GM23248 (cell line): ENCODE measurements around the gene ZNF311. TPM values are rescaled to one million over a fixed set of nuclear protein-coding genes. Genes with fewer than 3 reads are reported as not detected.
"Not testable (repeated sequence)": the region's sequence is repeated elsewhere in the genome, so short reads cannot be mapped to it uniquely, and the experiment has no call there.

Source experiments
- DNase-seq: peaks from one replicate; pipeline ENCODE4 v3.0.0-alpha.2; 2015
- H2AFZ ChIP-seq: fragments of 200-600 bp; sonication (generic); 2 replicates; pipeline ENCODE4 v1.6.1; 2016; ENCODE audit warnings: antibody characterized with exemption
- H3F3A ChIP-seq: fragments of 200-600 bp; sonication (generic); 2 replicates; pipeline ENCODE4 v1.6.1; 2016; ENCODE audit warnings: mild to moderate bottlenecking, antibody characterized with exemption, mixed run types; ENCODE audit not compliant: insufficient read depth
- H3K27ac ChIP-seq: fragments of 200-600 bp; sonication (generic); 2 replicates; pipeline ENCODE4 v1.5.1; 2016; ENCODE audit warnings: mild to moderate bottlenecking
- H3K27me3 ChIP-seq: fragments of 200-600 bp; sonication (generic); replicated peaks from 2 replicates; pipeline ENCODE4 v1.6.1; 2016; ENCODE audit warnings: mild to moderate bottlenecking; ENCODE audit not compliant: insufficient read depth
- H3K36me3 ChIP-seq: fragments of 200-600 bp; sonication (generic); 2 replicates; pipeline ENCODE4 v1.6.1; 2016; ENCODE audit warnings: low read depth, mild to moderate bottlenecking
- H3K4me1 ChIP-seq: fragments of 200-600 bp; sonication (generic); 2 replicates; pipeline ENCODE4 v1.6.1; 2016; ENCODE audit warnings: mild to moderate bottlenecking; ENCODE audit not compliant: insufficient read depth
- H3K4me2 ChIP-seq: fragments of 200-600 bp; sonication (generic); one replicate; pipeline ENCODE4 v1.6.1; 2016; ENCODE audit warnings: mild to moderate bottlenecking; ENCODE audit not compliant: unreplicated experiment
- H3K4me3 ChIP-seq: fragments of 200-600 bp; sonication (generic); 2 replicates; pipeline ENCODE4 v1.5.1; 2016; ENCODE audit warnings: mild to moderate bottlenecking
- H3K79me2 ChIP-seq: fragments of 200-600 bp; sonication (generic); 2 replicates; pipeline ENCODE4 v1.6.1; 2016; ENCODE audit warnings: mild to moderate bottlenecking; ENCODE audit not compliant: insufficient read depth
- H3K9ac ChIP-seq: fragments of 200-600 bp; sonication (generic); 2 replicates; pipeline ENCODE4 v1.6.1; 2016; ENCODE audit warnings: mild to moderate bottlenecking
- H3K9me2 ChIP-seq: fragments of 200-600 bp; sonication (generic); 2 replicates; pipeline ENCODE4 v1.6.1; 2016; ENCODE audit warnings: mixed run types, mild to moderate bottlenecking, moderate library complexity; ENCODE audit not compliant: insufficient read depth
- H3K9me3 ChIP-seq: fragments of 200-600 bp; sonication (generic); one replicate; pipeline ENCODE4 v1.6.1; 2017; ENCODE audit warnings: low read depth
- H4K20me1 ChIP-seq: fragments of 200-600 bp; sonication (generic); 2 replicates; pipeline ENCODE4 v1.6.0; 2016; ENCODE audit not compliant: insufficient read depth
- EZH2 ChIP-seq: fragments of 200-600 bp; sonication (generic); IDR thresholded peaks from 2 replicates; pipeline ENCODE4 v1.6.1; 2018; ENCODE audit warnings: antibody characterized with exemption, mild to moderate bottlenecking; ENCODE audit not compliant: insufficient read depth, poor library complexity, severe bottlenecking
- EZH2phosphoT487 ChIP-seq: fragments of 200-600 bp; sonication (generic); IDR thresholded peaks from 2 replicates; pipeline ENCODE4 v1.6.1; 2018; ENCODE audit warnings: antibody characterized with exemption, moderate library complexity, mild to moderate bottlenecking, low read depth; ENCODE audit not compliant: insufficient read depth
- WGBS, 2 experiments: methylation state at CpG; one replicate each; pipeline ENCODE4 v1.1.6; 2015 to 2017; ENCODE audit warnings: low lambda C conversion rate in 2 of 2, low coverage in 1 of 2; ENCODE audit errors: missing lambda C conversion rate in 2 of 2; 5-methylcytosine and 5-hydroxymethylcytosine counted together
- in situ Hi-C: fragments of 300-500 bp; cut with MboI; formaldehyde crosslinking; loops from 2 replicates; pipeline ENCODE4 v1.15.0; 2020
- polyA plus RNA-seq: library from polyadenylated mRNA; unstranded; fragments of >200 nt; fragmentation: Nextera tagmentation; extraction: Ambion mirVana; gene quantifications from 2 replicates; pipeline ENCODE4 v1.2.1, GENCODE V29; 2016
- total RNA-seq: library from RNA; depleted of rRNA; stranded (reverse); fragments of >200 nt; shearing (Covaris generic); gene quantifications from 2 replicates; pipeline ENCODE4 v1.2.3, GENCODE V29; 2014

The ZNF311 gene
- total and polyA plus RNA-seq, 2 experiments from 2014 or later, result 0.54 to 0.93 TPM

- no peak overlapping the region for H2AFZ ChIP-seq
- H3K4me3 ChIP-seq, result no peak overlapping the region
- no peaks in the 10 kb centered on the region for H3K9me2 ChIP-seq
- in situ Hi-C loops, result no loop called here
- H4K20me1 ChIP-seq, result no peaks in the 10 kb centered on the region
- no peaks in the 10 kb centered on the region for H3K9me3 ChIP-seq
- H3K27me3 ChIP-seq, result no peaks in the 10 kb centered on the region
- no peaks in the 10 kb centered on the region for H3K4me1 ChIP-seq
- H3F3A ChIP-seq, result no peaks in the 10 kb centered on the region
- DNase-seq, result no peak
- H3K4me2 ChIP-seq, result no peak overlapping the region
- H3K79me2 ChIP-seq, result no peaks in the 10 kb centered on the region
- no peaks in the 10 kb centered on the region for H3K36me3 ChIP-seq
- no peak overlapping the region for H3K9ac ChIP-seq
- no peak overlapping the region for H3K27ac ChIP-seq
- TF ChIP-seq EZH2 (no peak), EZH2phosphoT487 (no peak)
- WGBS, 2 experiments, result 61 to 63% methylated on average over 4 of the region's 4 CpGs
These were observed 44.1 kb downstream of the ZNF311 start for GRCh38 chr6:28960846-28961500.

GRCh38 chr6:28958561-28959243, 46.4 kb downstream of the ZNF311 start:
- WGBS, 2 experiments, result 56 to 58% methylated on average over 13 of the region's 13 CpGs
- in situ Hi-C loops, DNase-seq: not testable (repeated sequence)

DNA sequence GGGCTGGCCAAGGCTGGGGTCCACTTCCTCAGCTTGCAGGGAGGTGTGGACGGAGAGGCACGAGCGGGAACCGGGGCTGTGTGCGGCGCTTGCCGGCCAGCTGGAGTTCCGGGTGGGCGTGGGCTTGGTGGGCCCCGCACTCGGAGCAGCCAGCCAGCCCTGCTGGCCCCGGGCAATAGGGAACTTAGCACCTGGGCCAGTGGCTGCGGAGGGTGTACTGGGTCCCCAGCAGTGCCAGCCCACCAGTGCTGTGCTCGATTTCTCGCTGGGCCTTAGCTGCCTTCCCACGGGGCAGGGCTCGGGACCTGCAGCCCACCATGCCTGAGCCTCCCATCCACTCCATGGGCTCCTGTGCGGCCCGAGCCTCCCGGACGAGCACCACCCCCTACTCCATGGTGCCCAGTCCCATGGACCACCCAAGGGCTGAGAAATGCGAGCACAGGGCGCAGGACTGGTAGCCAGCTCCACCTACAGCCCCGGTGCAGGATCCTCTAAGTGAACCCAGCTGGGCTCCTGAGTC, 47.3 kb downstream of the ZNF311 start:
- DNase-seq, H3F3A ChIP-seq, H3K4me3 ChIP-seq, H3K4me1 ChIP-seq, in situ Hi-C loops, H3K27ac ChIP-seq, H4K20me1 ChIP-seq, H3K79me2 ChIP-seq, H3K27me3 ChIP-seq, H3K9me2 ChIP-seq, H3K4me2 ChIP-seq, H3K9ac ChIP-seq, H3K36me3 ChIP-seq, H3K9me3 ChIP-seq, H2AFZ ChIP-seq: not testable (repeated sequence)
- 70 to 81% methylated on average over 11 to 15 of the region's 24 CpGs for WGBS, 2 experiments

More at GRCh38 chr6:28958561-28959243, 46.4 kb downstream of the ZNF311 start:
- H3K79me2 ChIP-seq, H3K9ac ChIP-seq, H4K20me1 ChIP-seq, H3K4me2 ChIP-seq, H3K4me1 ChIP-seq, H3F3A ChIP-seq, H2AFZ ChIP-seq, H3K4me3 ChIP-seq, H3K27me3 ChIP-seq, H3K9me3 ChIP-seq, H3K36me3 ChIP-seq, H3K27ac ChIP-seq, H3K9me2 ChIP-seq: not testable (repeated sequence)

DNA sequence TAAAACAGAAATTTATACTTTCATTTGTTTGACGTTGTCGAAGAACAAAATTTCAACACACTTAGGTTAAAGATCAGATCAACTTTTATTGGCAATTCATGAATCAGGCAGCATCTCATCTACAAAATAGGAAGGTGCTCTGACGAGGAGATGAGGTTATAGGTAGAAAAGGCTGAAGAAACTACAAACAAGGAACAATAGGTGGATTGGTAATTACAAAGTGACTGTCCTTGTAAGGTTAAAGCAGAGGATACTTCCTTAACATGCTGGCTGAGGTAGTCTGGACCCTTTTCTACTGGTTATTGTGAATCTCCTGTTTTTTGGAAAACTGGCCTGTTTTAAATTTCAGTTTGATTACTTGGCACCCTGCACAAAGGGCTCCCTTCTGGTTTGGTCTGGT, 48.8 kb downstream of the ZNF311 start:
- WGBS, 2 experiments, result 72 to 75% methylated on average over 3 of the region's 3 CpGs
- in situ Hi-C loops, result no loop called here
- no peaks in the 10 kb centered on the region for H4K20me1 ChIP-seq

More for the DNA sequence above, 48.8 kb downstream of the ZNF311 start:
- Histone ChIP-seq H3K27ac (no peak overlapping the region), H3K36me3 (no peaks in the 10 kb centered on the region), H3K9ac (no peak overlapping the region), H3K9me3 (no peaks in the 10 kb centered on the region), H3K4me1 (no peaks in the 10 kb centered on the region), H3K4me3 (no peak overlapping the region), H2AFZ (peak overlapping the region; percentile 7; the same call in 1 of the 2 replicates), H3K4me2 (no peak overlapping the region), H3K9me2 (no peaks in the 10 kb centered on the region), H3K27me3 (no peaks in the 10 kb centered on the region; the same call in 1 of the 2 replicates), H3K79me2 (no peaks in the 10 kb centered on the region), H3F3A (peaks cover 10% of the 10 kb centered on the region; the same call in 1 of the 2 replicates)
- TF ChIP-seq EZH2 (no peak), EZH2phosphoT487 (no peak)
- DNase-seq, result no peak
